ENCODE measurements around the gene TAOK3.

TAOK3 gene

GRCh38 chr12:118125743-118126118, 247.0 kb downstream of the TAOK3 start:
- no peak for DNase-seq (ENCODE audit: low read depth)
- no peak overlapping the region for H3K4me3 ChIP-seq (replicated peaks; ENCODE audit: low read depth, low read length)
- no peak for TF ChIP-seq CTCF (IDR thresholded peaks at IDR 0.05; ENCODE audit: low read length, missing control alignments)

GRCh38 chr12:118124333-118124874, 248.3 kb downstream of the TAOK3 start:
- TF ChIP-seq CTCF (IDR thresholded peaks at IDR 0.05; ENCODE audit: low read length, missing control alignments), result no peak
- H3K4me3 ChIP-seq (replicated peaks; ENCODE audit: low read depth, low read length), result no peak overlapping the region
- DNase-seq (ENCODE audit: low read depth), result no peak

DNA sequence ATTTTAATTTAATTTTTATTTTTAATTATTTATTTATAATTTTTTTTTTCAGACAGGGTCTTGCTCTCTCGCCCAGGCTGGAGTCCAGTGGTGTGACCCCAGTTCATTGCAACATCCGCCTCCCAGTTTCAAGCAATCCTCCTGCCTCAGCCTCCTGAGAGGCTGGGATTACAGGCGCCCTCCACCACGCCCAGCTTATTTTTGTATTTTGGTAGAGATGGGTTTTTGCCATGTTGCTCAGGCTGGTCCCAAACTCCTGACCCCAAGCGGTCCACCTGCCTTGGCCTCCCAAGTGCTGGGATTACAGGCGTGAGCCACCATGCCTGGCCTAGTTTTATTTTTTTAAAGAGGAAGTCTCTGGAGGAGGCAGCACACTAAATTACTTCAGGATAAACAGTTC, 250.4 kb downstream of the TAOK3 start:
- no peak for TF ChIP-seq CTCF (IDR thresholded peaks at IDR 0.05; ENCODE audit: low read length, missing control alignments)
- H3K4me3 ChIP-seq (replicated peaks; ENCODE audit: low read depth, low read length), result no peak overlapping the region
- no peak for DNase-seq (ENCODE audit: low read depth)

DNA sequence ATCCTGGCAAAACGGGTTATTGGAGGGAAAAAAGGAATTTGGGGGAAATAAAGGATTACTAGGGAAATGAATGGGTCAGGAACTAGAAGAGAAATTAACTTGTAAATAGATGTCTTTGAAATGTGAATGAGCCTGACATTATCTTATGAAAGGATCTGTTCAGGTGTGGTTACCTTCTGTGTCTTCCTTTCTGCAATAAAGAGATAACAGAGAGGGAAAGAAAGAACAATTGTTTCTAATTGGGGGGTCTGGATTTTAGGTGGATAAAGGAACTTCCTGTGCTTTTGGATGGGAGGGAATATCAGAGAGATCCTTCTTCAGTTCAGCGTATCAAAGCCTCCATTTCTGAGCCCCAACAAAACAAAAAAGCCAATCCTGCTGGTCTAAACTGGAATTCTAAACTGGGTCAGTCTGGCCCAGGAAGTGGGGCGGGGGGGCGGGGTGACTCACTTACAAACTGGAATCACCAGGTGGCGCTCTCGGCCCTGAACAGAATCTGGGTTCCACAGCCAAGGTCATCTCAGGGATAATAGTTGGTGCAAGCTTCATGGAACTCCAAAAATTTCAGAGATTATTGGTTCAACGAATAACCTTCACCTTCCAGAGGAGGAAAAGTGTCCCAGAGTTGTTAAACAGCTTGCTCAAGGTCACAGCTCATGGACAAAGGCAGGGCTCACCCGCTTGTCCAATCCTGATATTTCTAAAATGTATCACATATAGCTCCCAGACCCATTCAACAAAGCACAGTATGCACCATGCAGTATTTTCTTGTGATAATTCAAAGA, 251.9 kb downstream of the TAOK3 start:
- peak; percentile 47 for TF ChIP-seq CTCF (IDR thresholded peaks at IDR 0.05; ENCODE audit: low read length, missing control alignments)
- DNase-seq (ENCODE audit: low read depth), result peak; percentile 75
- no peak overlapping the region for H3K4me3 ChIP-seq (replicated peaks; ENCODE audit: low read depth, low read length)

- H3K4me3 ChIP-seq (replicated peaks; ENCODE audit: low read depth, low read length), result no peak overlapping the region
Measured at GRCh38 chr12:118119449-118119879, 253.2 kb downstream of the TAOK3 start.

GRCh38 chr12:118109088-118109487, 263.6 kb downstream of the TAOK3 start:
- no peak for TF ChIP-seq CTCF (IDR thresholded peaks at IDR 0.05; ENCODE audit: low read length, missing control alignments)
- no peak for DNase-seq (ENCODE audit: low read depth)
- H3K4me3 ChIP-seq (replicated peaks; ENCODE audit: low read depth, low read length), result no peak overlapping the region

More at GRCh38 chr12:118119449-118119879, 253.2 kb downstream of the TAOK3 start:
- DNase-seq (ENCODE audit: low read depth), result no peak
- TF ChIP-seq CTCF (IDR thresholded peaks at IDR 0.05; ENCODE audit: low read length, missing control alignments), result no peak

DNA sequence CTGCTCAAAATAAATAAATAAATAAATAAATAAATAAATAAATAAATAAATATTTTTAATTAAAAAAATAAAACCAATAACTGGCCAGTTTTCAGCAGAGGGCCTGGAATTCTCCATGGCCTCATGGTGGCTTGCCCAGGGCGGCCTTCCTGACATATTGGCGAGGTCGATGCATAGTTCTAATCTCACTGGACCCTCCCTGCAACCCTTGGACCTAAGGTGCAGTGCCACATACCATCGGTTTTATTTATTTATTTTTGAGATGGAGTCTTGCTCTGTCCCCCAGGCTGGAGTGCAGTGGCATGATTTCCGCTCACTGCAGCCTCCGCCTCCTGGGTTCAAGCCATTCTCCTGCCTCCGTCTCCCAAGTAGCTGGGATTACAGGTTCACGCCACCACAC, 265.0 kb downstream of the TAOK3 start:
- no peak overlapping the region for H3K4me3 ChIP-seq (replicated peaks; ENCODE audit: low read depth, low read length)
- no peak for TF ChIP-seq CTCF (IDR thresholded peaks at IDR 0.05; ENCODE audit: low read length, missing control alignments)
- no peak for DNase-seq (ENCODE audit: low read depth)

Data from fibroblast of pulmonary artery (primary cell).